KG1 (cell line): ENCODE results near the gene EBF3.

Experiments
- DNase-seq: peaks from one replicate; lab custom pipeline; 2025; lab: John Stamatoyannopoulos, UW

EBF3 gene

GRCh38 chr10:129836253-129836652, 127.8 kb downstream of the EBF3 start:
- no peak for DNase-seq

DNA sequence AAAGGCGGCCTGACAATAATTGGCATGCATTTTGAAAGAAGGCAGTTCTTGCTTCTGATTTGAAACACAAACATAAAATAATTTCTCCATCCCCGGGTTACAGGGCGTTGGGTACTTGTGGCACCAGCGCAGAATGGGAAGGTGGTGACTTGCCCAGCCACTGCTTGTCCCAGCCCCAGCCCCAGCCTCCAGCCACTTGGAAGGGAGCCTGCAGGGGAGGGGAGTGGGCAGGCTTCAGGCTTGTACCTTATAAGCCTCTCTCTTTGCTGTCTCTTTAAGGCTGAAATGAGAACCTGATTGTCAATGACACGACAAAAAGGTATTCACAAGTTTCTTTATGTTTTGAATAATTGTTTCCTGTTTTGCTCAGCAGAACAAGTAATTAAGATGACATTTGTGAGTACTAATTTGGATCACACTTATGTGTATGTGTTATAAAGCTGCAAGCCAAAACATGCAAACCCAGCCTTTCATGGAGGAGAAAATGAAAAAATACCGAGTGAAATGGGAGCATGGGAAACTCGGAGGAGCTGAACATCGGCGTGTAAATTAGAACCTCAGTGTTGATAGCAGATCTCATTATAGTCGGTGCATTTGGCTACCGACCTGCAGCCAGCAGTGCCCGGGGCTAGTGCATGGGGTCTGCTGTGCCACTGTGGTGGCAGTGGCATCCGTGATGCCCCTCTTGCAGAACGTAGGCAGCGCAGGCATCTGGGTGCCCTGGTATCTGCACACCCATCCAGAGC, 129.9 kb downstream of the EBF3 start:
- DNase-seq = no peak

DNA sequence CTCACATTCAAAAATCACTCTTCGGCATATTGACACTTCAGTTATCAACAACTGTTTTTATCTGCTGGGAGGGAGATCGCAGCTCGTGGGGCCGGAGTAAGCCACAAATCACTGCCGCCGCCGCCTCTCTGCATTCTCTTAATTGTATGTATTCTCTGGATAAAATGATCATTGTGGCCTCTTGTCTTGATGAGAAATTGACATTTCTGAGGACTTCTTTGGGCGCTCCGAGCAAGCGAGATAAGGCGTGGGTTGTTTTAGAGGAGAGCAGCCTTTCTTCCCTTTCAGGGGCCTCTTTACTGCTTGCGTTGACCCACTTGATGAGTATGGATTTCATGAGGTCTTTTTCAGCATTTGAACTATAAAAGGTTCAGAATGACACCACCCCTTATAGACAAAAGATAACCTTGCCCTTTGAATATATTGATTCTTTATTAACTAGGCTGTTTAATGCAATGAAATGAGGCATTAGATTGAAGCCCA, 130.6 kb downstream of the EBF3 start:
- DNase-seq = no peak

- DNase-seq = no peak
Observed at GRCh38 chr10:129832573-129833467, 131.3 kb downstream of the EBF3 start.

GRCh38 chr10:129831150-129831549, 132.9 kb downstream of the EBF3 start:
- DNase-seq = no peak

DNA sequence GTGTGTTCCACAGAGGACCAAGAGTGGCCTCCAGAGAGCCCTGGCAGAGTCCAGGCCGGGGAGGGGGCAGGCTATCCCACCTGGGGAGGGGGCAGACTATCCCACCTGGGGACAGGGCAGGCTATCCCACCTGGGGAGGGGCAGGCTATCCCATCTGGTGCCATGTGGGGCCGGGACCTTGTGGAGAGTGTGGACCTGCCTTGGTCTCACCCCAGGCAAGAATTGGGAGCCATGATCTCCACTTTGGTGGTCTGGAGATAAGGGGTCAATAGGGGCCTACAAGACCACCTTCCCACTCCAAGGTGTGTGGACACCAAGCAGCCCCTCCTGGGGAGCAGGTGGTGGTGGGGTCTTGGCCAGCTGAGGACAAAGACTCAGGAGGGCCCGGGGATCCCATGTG, 138.2 kb downstream of the EBF3 start:
- no peak for DNase-seq

DNA sequence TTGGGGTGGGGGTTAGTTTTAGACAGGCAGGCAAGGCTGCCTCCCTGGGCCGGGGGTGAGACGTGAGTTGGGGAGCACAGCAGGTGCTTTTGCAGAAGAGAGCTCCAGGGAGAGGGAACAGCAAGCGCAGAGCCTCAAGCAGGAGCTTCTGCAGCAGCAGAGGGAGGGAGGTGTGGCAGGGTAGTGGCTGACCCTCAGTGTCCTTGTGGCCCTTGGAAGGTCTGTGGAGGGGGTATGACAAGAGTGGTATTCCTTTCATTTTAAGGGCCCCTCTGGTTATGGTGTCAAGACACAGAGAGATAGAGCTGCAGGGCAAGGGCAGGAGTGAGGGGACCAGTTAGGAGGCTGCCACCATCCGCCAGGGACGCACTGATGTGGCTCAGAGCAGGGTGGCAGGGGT, 138.9 kb downstream of the EBF3 start:
- DNase-seq = no peak

DNA sequence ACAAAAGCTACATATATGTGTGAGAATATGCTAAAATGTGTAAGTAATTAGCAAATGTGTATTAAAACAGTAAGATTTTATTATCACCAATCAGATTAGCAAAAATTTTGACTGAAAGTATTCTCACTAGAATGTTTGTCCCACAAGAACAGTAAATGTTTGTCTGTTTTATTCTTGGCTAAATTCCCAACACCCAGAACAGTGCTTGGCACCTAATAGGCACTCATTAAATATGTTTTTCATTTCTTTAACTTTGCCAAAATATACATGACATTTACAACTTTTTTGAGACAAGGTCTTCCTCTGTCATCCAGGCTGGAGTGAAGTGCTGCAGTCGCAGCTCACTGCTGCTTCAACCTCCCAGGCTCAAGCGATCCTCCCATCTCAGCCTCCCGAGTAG, 143.6 kb downstream of the EBF3 start:
- DNase-seq = no peak

GRCh38 chr10:129816656-129817045, 147.4 kb downstream of the EBF3 start:
- no peak for DNase-seq

DNA sequence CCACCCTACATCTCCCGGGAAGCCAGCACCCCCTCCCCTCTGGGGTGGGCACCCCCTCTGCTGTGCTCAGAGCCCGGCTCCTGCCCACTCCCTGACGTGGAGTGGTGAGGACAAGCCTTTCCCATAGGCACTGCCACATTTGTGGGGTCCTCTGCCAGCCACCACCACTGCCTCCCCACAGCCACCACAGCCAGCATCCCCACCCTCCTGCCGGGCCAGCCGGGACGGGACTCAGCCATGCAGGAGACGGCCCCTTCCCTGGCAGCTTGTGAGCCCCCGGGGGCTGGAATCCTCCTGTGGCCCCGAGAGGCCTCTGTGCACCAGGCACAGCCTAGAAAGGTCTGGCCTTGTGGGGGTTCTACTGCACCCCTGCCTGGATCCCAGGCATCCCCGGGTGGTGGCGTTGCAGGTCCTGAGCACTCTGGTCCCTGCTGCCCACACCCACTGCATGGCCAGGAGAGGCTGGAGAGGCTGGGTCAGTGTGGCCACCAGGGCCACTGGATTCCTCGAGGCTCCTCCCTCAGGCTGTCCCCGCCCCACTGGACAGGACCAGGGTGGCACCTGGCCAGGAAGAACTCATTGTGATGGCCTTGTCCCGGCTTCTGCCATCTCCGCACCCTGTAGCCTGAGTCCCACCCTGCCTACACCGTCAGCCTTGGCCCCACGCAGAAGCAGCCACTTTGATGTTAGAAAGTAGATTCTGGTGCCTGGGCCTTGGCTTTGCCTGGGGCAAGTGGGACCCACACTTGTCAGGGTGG, 148.0 kb downstream of the EBF3 start:
- DNase-seq = no peak

GRCh38 chr10:129814681-129815646, 149.1 kb downstream of the EBF3 start:
- DNase-seq = no peak

DNA sequence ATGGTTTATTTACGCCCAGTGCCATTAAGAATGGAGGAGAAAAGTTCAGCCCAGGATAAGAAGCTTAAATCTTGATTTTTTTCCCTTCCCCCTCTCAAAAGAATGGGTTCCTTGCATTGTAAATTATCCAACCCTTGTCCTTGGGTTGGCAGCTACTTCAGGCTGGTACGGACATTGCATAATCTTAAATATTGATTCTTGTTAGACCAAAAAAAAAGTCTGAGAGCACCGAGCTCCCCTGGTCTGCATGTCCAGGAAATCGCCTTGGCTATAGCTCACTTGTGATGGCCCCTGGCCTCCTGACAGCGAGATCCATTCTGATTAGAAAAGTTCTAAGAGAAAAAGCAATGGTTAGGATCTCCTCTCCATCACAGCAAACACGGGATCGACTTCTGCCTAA, 151.7 kb downstream of the EBF3 start:
- DNase-seq = no peak

GRCh38 chr10:129811208-129811607, 152.9 kb downstream of the EBF3 start:
- no peak for DNase-seq

GRCh38 chr10:129809841-129810240, 154.2 kb downstream of the EBF3 start:
- DNase-seq = no peak

GRCh38 chr10:129809431-129809830, 154.6 kb downstream of the EBF3 start:
- no peak for DNase-seq

- no peak for DNase-seq
Observed at GRCh38 chr10:129808092-129808983, 155.7 kb downstream of the EBF3 start.

DNA sequence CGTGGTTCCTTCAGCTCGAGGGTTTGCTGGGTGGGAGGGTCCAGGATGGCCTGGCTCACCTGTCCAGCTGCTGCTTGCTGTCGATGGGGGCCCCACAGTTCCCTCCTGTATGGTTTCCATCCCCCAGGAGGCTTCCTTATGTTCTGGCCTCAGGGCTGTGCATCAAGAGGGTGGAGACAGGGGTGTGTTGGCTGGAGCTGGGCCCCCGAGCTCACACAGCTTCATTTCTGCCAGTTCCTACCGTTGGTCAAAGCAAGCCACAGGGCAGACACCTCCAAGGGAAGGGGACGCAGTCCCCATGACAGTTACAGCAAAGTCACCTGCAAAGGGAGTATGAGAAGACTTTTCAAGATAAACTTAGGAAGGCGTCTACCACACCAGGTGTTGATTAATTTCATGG, 156.9 kb downstream of the EBF3 start:
- no peak for DNase-seq

DNA sequence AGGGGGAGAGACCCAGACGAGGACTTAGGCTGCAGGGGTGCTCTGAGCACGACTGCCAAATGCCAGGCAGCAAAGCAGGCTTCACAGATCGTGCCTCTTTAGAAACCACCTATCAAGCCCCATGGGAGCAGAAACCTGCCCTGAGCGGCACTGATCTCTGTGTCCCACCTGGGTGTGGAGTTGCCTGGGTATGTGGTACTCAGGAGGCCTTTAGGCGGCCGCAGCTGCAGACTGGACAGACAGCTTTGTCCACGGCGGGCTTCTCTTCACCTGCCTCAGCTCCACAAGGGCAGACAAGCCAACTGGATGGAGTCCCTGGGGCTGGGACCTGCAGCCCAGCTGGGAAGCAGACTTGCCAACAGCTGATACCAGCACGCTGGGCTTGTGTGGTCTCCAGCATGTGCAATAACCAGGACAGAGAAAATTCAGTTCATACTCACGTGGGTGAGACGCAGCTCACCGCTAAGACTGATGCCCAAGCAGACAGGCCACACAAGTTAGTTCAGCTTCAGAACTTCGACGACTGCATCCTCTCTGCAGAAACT, 163.2 kb downstream of the EBF3 start:
- DNase-seq = no peak

DNA sequence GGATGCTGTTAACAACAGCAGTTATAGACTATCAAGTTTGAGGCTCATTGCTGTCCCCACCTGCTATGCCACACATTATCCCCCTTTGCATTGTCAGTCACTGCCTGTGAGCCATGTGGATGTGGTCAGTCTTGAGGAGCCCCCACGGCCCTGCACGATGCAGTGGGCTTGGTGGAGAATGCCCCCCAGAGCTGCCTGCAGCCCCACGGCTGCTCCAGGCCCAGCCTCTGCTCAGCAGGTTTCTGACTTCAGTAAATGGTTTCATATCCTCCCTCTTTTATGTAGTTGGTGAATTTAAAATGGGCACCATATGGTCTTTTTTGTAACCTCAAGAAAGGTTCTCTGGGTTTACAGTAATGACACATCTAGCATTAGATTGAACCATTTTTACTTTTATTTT, 164.1 kb downstream of the EBF3 start:
- DNase-seq = no peak
